Fibroblast of lung (primary cell): ENCODE data around the gene MGST3. TPM values are rescaled to one million over a fixed set of nuclear protein-coding genes. Genes with fewer than 3 reads are reported as not detected.

Source experiments
- DNase-seq, 2 donors: peaks; one replicate each; pipeline versions ENCODE4 v3.0.0 to v3.0.0-alpha.2; 2010; ENCODE audit warnings: low read depth in 2 of 2
- H2AFZ ChIP-seq: 2 replicates; pipeline ENCODE4 v1.5.1; 2012; ENCODE audit warnings: low read length, control low read depth, inconsistent platforms
- H3K27ac ChIP-seq: 2 replicates; pipeline ENCODE4 v1.5.1; 2011; ENCODE audit warnings: low read length, control low read depth; ENCODE audit not compliant: insufficient read depth
- H3K27me3 ChIP-seq: 2 replicates; pipeline ENCODE4 v1.5.1; 2011; ENCODE audit warnings: mild to moderate bottlenecking, low read length; ENCODE audit not compliant: control insufficient read depth, insufficient read depth
- H3K36me3 ChIP-seq: 2 replicates; pipeline ENCODE4 v1.5.1; 2011; ENCODE audit warnings: low read length; ENCODE audit not compliant: control insufficient read depth, insufficient read depth
- H3K4me1 ChIP-seq: 2 replicates; pipeline ENCODE4 v1.5.1; 2011; ENCODE audit warnings: low read length; ENCODE audit not compliant: control insufficient read depth, insufficient read depth; ENCODE audit errors: extremely low read depth
- H3K4me2 ChIP-seq: 2 replicates; pipeline ENCODE4 v1.5.1; 2011; ENCODE audit warnings: low read length, control low read depth; ENCODE audit not compliant: insufficient read depth; ENCODE audit errors: extremely low read depth
- H3K4me3 ChIP-seq, 4 experiments: fragments of 200-600 bp in 1 of 4; sonication (generic) in 1 of 4; replicated peaks in 1 of 4; 2 replicates each; pipeline ENCODE4 v1.5.1; 2011 to 2016; ENCODE audit warnings: low read length in 4 of 4, low read depth in 3 of 4, mild to moderate bottlenecking in 3 of 4, control low read depth in 2 of 4, inconsistent platforms in 1 of 4, mixed read lengths in 1 of 4; ENCODE audit not compliant: insufficient read depth in 1 of 4; ENCODE audit errors: control extremely low read depth in 1 of 4
- H3K79me2 ChIP-seq: 2 replicates; pipeline ENCODE4 v1.5.1; 2012; ENCODE audit warnings: mild to moderate bottlenecking, low read length, inconsistent platforms; ENCODE audit not compliant: control insufficient read depth, insufficient read depth
- H3K9ac ChIP-seq: 2 replicates; pipeline ENCODE4 v1.5.1; 2011; ENCODE audit warnings: mild to moderate bottlenecking, low read length, control low read depth; ENCODE audit not compliant: insufficient read depth
- H3K9me3 ChIP-seq: 2 replicates; pipeline ENCODE4 v1.5.1; 2012; ENCODE audit warnings: low read depth, low read length; ENCODE audit not compliant: control insufficient read depth, insufficient read depth
- H4K20me1 ChIP-seq: 2 replicates; pipeline ENCODE4 v1.5.1; 2011; ENCODE audit warnings: low read length; ENCODE audit not compliant: control insufficient read depth, insufficient read depth; ENCODE audit errors: extremely low read depth
- CTCF ChIP-seq, 2 donors: IDR thresholded peaks in 1 of 2; conservative IDR thresholded peaks in 1 of 2; 1 replicate in 1 of 2; 2 replicates in 1 of 2; pipeline ENCODE4 v1.5.1; 2011 to 2012; ENCODE audit warnings: low read length in 2 of 2, control low read depth in 1 of 2, inconsistent platforms in 1 of 2, low read depth in 1 of 2, mild to moderate bottlenecking in 1 of 2
- EZH2 ChIP-seq: IDR thresholded peaks from 2 replicates; pipeline ENCODE4 v1.5.1; 2012; ENCODE audit warnings: low read length, control low read depth, mild to moderate bottlenecking; ENCODE audit errors: missing control alignments
- polyA plus RNA-seq, 2 donors: library from polyadenylated mRNA; depleted of rRNA in 1 of 2; stranded (reverse) in 1 of 2; unstranded in 1 of 2; fragments of >200 nt; gene quantifications; 2 replicates each; pipeline ENCODE4 v1.2.1, GENCODE V29; 2011 to 2012; ENCODE audit warnings: missing spikeins in 1 of 2
- total RNA-seq: library from RNA; depleted of rRNA; stranded (reverse); fragments of >200 nt; gene quantifications from 2 replicates; pipeline ENCODE4 v1.2.1, GENCODE V29; 2014

MGST3 gene
- total and polyA plus RNA-seq, 2 donors (not counting 1 experiment from before 2014, with no cell fraction given): 346 to 355 TPM

- H3K27me3 ChIP-seq: no peaks in the 10 kb centered on the region
- TF ChIP-seq EZH2: no peak
- no peak for TF ChIP-seq CTCF (conservative IDR thresholded peaks at IDR 0.05 in 1 of 2, IDR thresholded peaks at IDR 0.05 in 1 of 2; ENCODE audit: low read depth in 1 of 2, low read length in 2 of 2)
- no peaks in the 10 kb centered on the region for H4K20me1 ChIP-seq
- H3K27ac ChIP-seq: no peak overlapping the region
- no peaks in the 10 kb centered on the region for H3K4me1 ChIP-seq
- H3K9me3 ChIP-seq: no peaks in the 10 kb centered on the region
- H3K9ac ChIP-seq: no peak overlapping the region
- no peak for DNase-seq
- no peaks in the 10 kb centered on the region for H3K79me2 ChIP-seq
- H3K36me3 ChIP-seq: peaks cover 13% of the 10 kb centered on the region
- H3K4me2 ChIP-seq: no peak overlapping the region
- H2AFZ ChIP-seq: no peak overlapping the region
- H3K4me3 ChIP-seq: no peak overlapping the region
Observed at GRCh38 chr1:165659581-165659895, 28.5 kb downstream of the MGST3 start.

GRCh38 chr1:165661703-165662102 lies 30.7 kb downstream of the MGST3 start:
- H4K20me1 ChIP-seq: no peaks in the 10 kb centered on the region
- H2AFZ ChIP-seq: no peak overlapping the region
- H3K27me3 ChIP-seq: no peaks in the 10 kb centered on the region
- no peak overlapping the region for H3K4me3 ChIP-seq
- H3K9ac ChIP-seq: no peak overlapping the region
- DNase-seq: no peak
- no peak overlapping the region for H3K4me2 ChIP-seq
- H3K9me3 ChIP-seq: no peaks in the 10 kb centered on the region
- H3K4me1 ChIP-seq: peaks cover 2% of the 10 kb centered on the region
- H3K79me2 ChIP-seq: no peaks in the 10 kb centered on the region
- no peak overlapping the region for H3K27ac ChIP-seq
- TF ChIP-seq CTCF (conservative IDR thresholded peaks at IDR 0.05 in 1 of 2, IDR thresholded peaks at IDR 0.05 in 1 of 2; ENCODE audit: low read depth in 1 of 2, low read length in 2 of 2) (no peak), EZH2 (no peak)
- peaks cover 8% of the 10 kb centered on the region for H3K36me3 ChIP-seq

- TF ChIP-seq CTCF (conservative IDR thresholded peaks at IDR 0.05 in 1 of 2, IDR thresholded peaks at IDR 0.05 in 1 of 2; ENCODE audit: low read depth in 1 of 2, low read length in 2 of 2): no peak
- H2AFZ ChIP-seq: no peak overlapping the region
- no peak overlapping the region for H3K4me3 ChIP-seq
- no peaks in the 10 kb centered on the region for H3K79me2 ChIP-seq
- H4K20me1 ChIP-seq: no peaks in the 10 kb centered on the region
- no peak overlapping the region for H3K9ac ChIP-seq
- H3K36me3 ChIP-seq: peaks cover 11% of the 10 kb centered on the region
- no peak overlapping the region for H3K27ac ChIP-seq
- H3K4me1 ChIP-seq: peaks cover 2% of the 10 kb centered on the region
- H3K4me2 ChIP-seq: no peak overlapping the region
- no peaks in the 10 kb centered on the region for H3K9me3 ChIP-seq
- DNase-seq: no peak
- no peaks in the 10 kb centered on the region for H3K27me3 ChIP-seq
Observed at GRCh38 chr1:165662186-165662585, 31.2 kb downstream of the MGST3 start.
